Psoas muscle (tissue), 8 donors: ENCODE results near the gene CACNA2D1. TPM values are rescaled to one million over a fixed set of nuclear protein-coding genes. Genes with fewer than 3 reads are reported as not detected.

Experiments
- ATAC-seq, 4 donors: fragments of 200-7000 bp; cut with Tn5 transposase; one replicate each; pipeline ENCODE4 v1.9.1; 2020; ENCODE audit warnings: moderate library complexity in 3 of 4, mild to moderate bottlenecking in 2 of 4
- DNase-seq, 2 donors: peaks; one replicate each; pipeline ENCODE4 v3.0.0-alpha.2; 2020
- H3K27ac ChIP-seq: fragments of 200-600 bp; one replicate; pipeline ENCODE4 v1.8.0; 2022
- H3K27me3 ChIP-seq, 3 donors: fragments of 200-600 bp in 1 of 3; one replicate each; pipeline versions ENCODE4 v1.6.1 to v1.8.0; 2013 to 2022; ENCODE audit warnings: low read length in 2 of 3, mild to moderate bottlenecking in 2 of 3, moderate library complexity in 1 of 3; ENCODE audit not compliant: insufficient read depth in 3 of 3
- H3K36me3 ChIP-seq, 2 donors: fragments of 200-600 bp in 1 of 2; one replicate each; pipeline versions ENCODE4 v1.6.1 to v1.8.0; 2013 to 2022; ENCODE audit warnings: low read depth in 1 of 2, mild to moderate bottlenecking in 1 of 2, moderate library complexity in 1 of 2; ENCODE audit not compliant: insufficient read depth in 1 of 2
- H3K4me1 ChIP-seq: fragments of 200-600 bp; one replicate; pipeline ENCODE4 v1.8.0; 2022
- H3K4me3 ChIP-seq: fragments of 200-600 bp; one replicate; pipeline ENCODE4 v1.8.0; 2022; ENCODE audit warnings: mild to moderate bottlenecking
- H3K9me3 ChIP-seq: fragments of 200-600 bp; one replicate; pipeline ENCODE4 v1.8.0; 2022
- CTCF ChIP-seq: fragments of 200-600 bp; IDR thresholded peaks from one replicate; pipeline ENCODE4 v1.8.0; 2022; ENCODE audit warnings: antibody characterized with exemption
- WGBS, 3 donors: extraction: QIAGEN DNeasy Blood & Tissue Kit; methylation state at CpG; one replicate each; pipeline versions ENCODE4 v1.1.6 to v1.1.7; 2013; 5-methylcytosine and 5-hydroxymethylcytosine counted together
- intact Hi-C, 2 donors: fragments of 100-400 bp; cut with DNase I; formaldehyde crosslinking; loops; one replicate each; pipeline versions ENCODE4 v1.11.0 to v1.14.2; 2022
- polyA plus RNA-seq, 3 donors: library from polyadenylated mRNA; stranded (reverse); fragments of 200-250 nt; gene quantifications; one replicate each; pipeline ENCODE4 v1.2.3, GENCODE V29; 2013
- total RNA-seq, 4 donors: library from RNA; stranded (reverse); fragmentation: NEBNext Ultra II Directional in 2 of 4; extraction: Animal tissue kit (Norgen Biotek cat#: 25700) in 2 of 4; gene quantifications; one replicate each; pipeline versions ENCODE4 v1.2.1 to v1.2.4, GENCODE V29; 2021 to 2023
- donor health status: healthy with polysubstance abuse.
- donor health status: DM: no; HTN: no; CAD: no; lungs with moderate emphysema.
- donor health status: Bipolar disorder and iron deficiency.
- donor health status: healthy.
- donor health status: DM: yes; HTN: yes; CAD: no.
- donor health status: DM: no; HTN: no; CAD: no.
- donor health status: DM: no; HTN: no; CAD: no.
- donor health status: DM: yes; HTN: yes; CAD: no.

Gene CACNA2D1
- total and polyA plus RNA-seq, 7 donors = 10.2 to 167 (median 97.5) TPM

GRCh38 chr7:82188636-82189035 is 254.9 kb downstream of the CACNA2D1 start:
- H3K27ac ChIP-seq = no peak overlapping the region
- peaks cover 20% of the 10 kb centered on the region for H3K4me1 ChIP-seq
- DNase-seq (no peak), ATAC-seq (no peak)
- H3K36me3 ChIP-seq = no peaks in the 10 kb centered on the region
- TF ChIP-seq CTCF = no peak
- no peak overlapping the region for H3K4me3 ChIP-seq
- no peaks in the 10 kb centered on the region for H3K27me3 ChIP-seq
- intact Hi-C loops = no loop called here
- no peaks in the 10 kb centered on the region for H3K9me3 ChIP-seq
- WGBS, 3 donors = 95 to 96% (median 95%) methylated on average over 2 of the region's 2 CpGs

- ATAC-seq (no peak), DNase-seq (no peak)
- no peaks in the 10 kb centered on the region for H3K9me3 ChIP-seq
- H3K4me1 ChIP-seq = no peaks in the 10 kb centered on the region
- no peaks in the 10 kb centered on the region for H3K36me3 ChIP-seq
- H3K27me3 ChIP-seq = no peaks in the 10 kb centered on the region
- no peak overlapping the region for H3K4me3 ChIP-seq
- H3K27ac ChIP-seq = no peak overlapping the region
- 94 to 97% (median 97%) methylated on average over 2 of the region's 2 CpGs for WGBS, 3 donors
- intact Hi-C loops = no loop called here
- TF ChIP-seq CTCF = no peak
These were observed 258.1 kb downstream of the CACNA2D1 start for GRCh38 chr7:82185443-82185842.

GRCh38 chr7:82183634-82184033 is 259.9 kb downstream of the CACNA2D1 start:
- ATAC-seq = peak; percentile 58 to 92 (median 74)
- no peak overlapping the region for H3K27ac ChIP-seq
- H3K4me3 ChIP-seq = no peak overlapping the region
- H3K27me3 ChIP-seq = no peaks in the 10 kb centered on the region
- no peaks in the 10 kb centered on the region for H3K36me3 ChIP-seq
- DNase-seq = no peak
- intact Hi-C loops = no loop called here
- TF ChIP-seq CTCF = no peak
- no peaks in the 10 kb centered on the region for H3K9me3 ChIP-seq
- no peaks in the 10 kb centered on the region for H3K4me1 ChIP-seq
- 77 to 87% (median 86%) methylated on average over 4 of the region's 4 CpGs for WGBS, 3 donors

GRCh38 chr7:82179311-82179710 is 264.3 kb downstream of the CACNA2D1 start:
- Histone ChIP-seq H3K4me1 (peaks cover 20% of the 10 kb centered on the region), H3K9me3 (no peaks in the 10 kb centered on the region), H3K4me3 (no peak overlapping the region), H3K27ac (no peak overlapping the region), H3K27me3 (no peaks in the 10 kb centered on the region), H3K36me3 (no peaks in the 10 kb centered on the region)
- intact Hi-C loops = no loop called here
- DNase-seq (no peak), ATAC-seq (no peak)
- 91 to 95% (median 94%) methylated on average over 1 of the region's 1 CpG for WGBS, 3 donors
- no peak for TF ChIP-seq CTCF

GRCh38 chr7:82175319-82175718 is 268.3 kb downstream of the CACNA2D1 start:
- intact Hi-C loops = no loop called here
- no peak for DNase-seq
- TF ChIP-seq CTCF = no peak

More at GRCh38 chr7:82175319-82175718, 268.3 kb downstream of the CACNA2D1 start:
- H3K9me3 ChIP-seq = no peaks in the 10 kb centered on the region
- H3K4me3 ChIP-seq = no peak overlapping the region
- ATAC-seq = no peak
- no peaks in the 10 kb centered on the region for H3K27me3 ChIP-seq
- H3K36me3 ChIP-seq = no peaks in the 10 kb centered on the region
- H3K4me1 ChIP-seq = peaks cover 24% of the 10 kb centered on the region
- WGBS, 3 donors = 57 to 63% (median 58%) methylated on average over 2 of the region's 2 CpGs
- no peak overlapping the region for H3K27ac ChIP-seq
